Muscle of leg (tissue), 11 donors: ENCODE results near the gene RUNDC3A. TPM values are rescaled to one million over a fixed set of nuclear protein-coding genes. Genes with fewer than 3 reads are reported as not detected.
"Not testable (repeated sequence)": the region's sequence is repeated elsewhere in the genome, so short reads cannot be mapped to it uniquely, and the experiment has no call there.

Experiments used
- DNase-seq: peaks from one replicate; pipeline ENCODE4 v3.0.0; 2013
- H3K27ac ChIP-seq: one replicate; pipeline ENCODE4 v1.5.1; 2013; ENCODE audit warnings: mild to moderate bottlenecking, low read length, control low read depth
- H3K27me3 ChIP-seq: one replicate; pipeline ENCODE4 v1.6.1; 2013; ENCODE audit warnings: low read length; ENCODE audit not compliant: control insufficient read depth, insufficient read depth
- H3K36me3 ChIP-seq: one replicate; pipeline ENCODE4 v1.6.1; 2013; ENCODE audit warnings: low read length; ENCODE audit not compliant: control insufficient read depth, insufficient read depth
- H3K4me1 ChIP-seq: one replicate; pipeline ENCODE4 v1.6.1; 2013; ENCODE audit warnings: low read length; ENCODE audit not compliant: control insufficient read depth, insufficient read depth
- H3K4me3 ChIP-seq: one replicate; pipeline ENCODE4 v1.5.1; 2013; ENCODE audit warnings: low read length, control low read depth
- H3K9me3 ChIP-seq: replicated peaks from 2 replicates; pipeline ENCODE4 v1.6.1; 2013; ENCODE audit warnings: low read depth, low read length; ENCODE audit not compliant: control insufficient read depth
- WGBS: methylation state at CpG from one replicate; pipeline ENCODE4 v1.1.5; 2013; ENCODE audit warnings: missing lambda C conversion rate; ENCODE audit not compliant: insufficient coverage; 5-methylcytosine and 5-hydroxymethylcytosine counted together
- polyA plus RNA-seq, 8 donors: library from polyadenylated mRNA; unstranded; fragments of 120-200 nt; gene quantifications; one replicate each; pipeline versions ENCODE4 v1.2.1 to v1.2.3, GENCODE V29; 2013; ENCODE audit warnings: inconsistent platforms in 1 of 8, low replicate concordance in 1 of 8; ENCODE audit not compliant: insufficient read length in 8 of 8, insufficient read depth in 1 of 8
- total RNA-seq: library from RNA; stranded (reverse); fragments of 120-200 nt; gene quantifications from one replicate; pipeline ENCODE4 v1.2.4, GENCODE V29; 2013

The RUNDC3A gene
- total and polyA plus RNA-seq, 9 donors: 1.4 to 5.2 (median 3.6) TPM

DNA sequence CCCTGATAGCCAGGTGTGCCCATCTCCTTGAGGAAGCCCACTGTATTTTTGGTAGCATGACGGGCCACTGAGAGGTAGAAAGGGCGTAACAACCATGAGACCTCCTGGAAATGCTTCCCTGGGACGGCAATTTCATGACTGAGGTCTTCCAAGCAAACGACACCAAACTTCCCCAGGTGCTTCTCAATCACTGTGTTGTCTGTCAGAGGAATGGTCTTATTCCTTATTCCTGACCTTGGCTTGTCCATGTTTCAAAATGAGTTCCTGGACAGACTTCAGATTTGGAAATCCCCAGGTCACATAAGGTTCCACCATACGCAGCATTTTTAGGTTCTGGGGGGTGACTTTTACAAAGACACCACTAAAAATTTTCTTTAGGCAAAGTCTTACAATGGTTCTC lies 56.6 kb downstream of the RUNDC3A start:
- H3K27ac ChIP-seq, DNase-seq, H3K9me3 ChIP-seq, H3K4me3 ChIP-seq, H3K36me3 ChIP-seq: not testable (repeated sequence)
- H3K27me3 ChIP-seq: peaks cover 25% of the 10 kb centered on the region
- 78% methylated on average over 2 of the region's 5 CpGs for WGBS
- peaks cover 33% of the 10 kb centered on the region for H3K4me1 ChIP-seq

DNA sequence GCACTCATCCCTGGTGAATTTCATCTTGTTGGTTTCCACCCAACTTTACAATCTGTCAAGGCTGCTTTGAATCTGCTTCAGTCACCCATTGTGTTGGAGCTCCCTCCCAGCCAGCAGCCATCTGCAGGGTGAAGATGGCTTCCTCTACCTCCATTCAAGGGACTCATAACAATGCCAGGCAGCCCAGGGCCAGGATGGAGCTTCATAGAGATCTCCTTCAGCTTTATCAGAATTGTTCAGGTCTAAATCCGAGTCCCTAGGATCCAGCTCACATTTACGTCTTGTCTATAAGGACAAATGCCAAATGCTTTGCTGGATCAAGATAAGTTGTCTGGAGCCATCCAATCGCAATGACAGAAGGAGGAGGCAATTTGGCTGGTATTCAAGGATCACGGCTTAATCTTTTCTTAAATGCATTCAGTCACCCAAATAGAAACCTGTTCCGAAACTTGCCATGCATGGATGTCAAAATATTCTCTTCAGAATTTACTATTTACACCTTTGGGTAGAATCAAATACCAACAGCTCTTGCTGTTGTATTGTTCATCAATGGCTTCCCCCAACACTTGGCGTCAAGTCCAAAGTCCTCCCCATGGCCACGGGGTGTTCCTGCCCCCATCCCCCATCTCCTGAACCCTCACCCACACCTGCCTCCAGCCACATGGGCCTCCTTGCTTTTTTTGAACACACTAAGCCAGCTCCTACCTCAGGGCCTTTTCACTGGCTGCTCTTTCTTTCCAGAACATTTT lies 59.0 kb downstream of the RUNDC3A start:
- no peak overlapping the region for H3K4me3 ChIP-seq
- WGBS: 70% methylated on average over 5 of the region's 7 CpGs
- peaks cover 38% of the 10 kb centered on the region for H3K27me3 ChIP-seq
- no peaks in the 10 kb centered on the region for H3K36me3 ChIP-seq
- no peaks in the 10 kb centered on the region for H3K9me3 ChIP-seq
- H3K4me1 ChIP-seq: peaks cover 9% of the 10 kb centered on the region
- DNase-seq: no peak
- H3K27ac ChIP-seq: no peak overlapping the region

Other genes with a start within 250 kb of the RUNDC3A start
- 14.4 TPM for gene LSM12, start 241.9 kb upstream of the RUNDC3A start, total RNA-seq
- 10 to 100 TPM; 23.6 to 32.6 (median 28.0) TPM for gene LSM12, start 241.9 kb upstream of the RUNDC3A start, polyA plus RNA-seq
- gene G6PC3, start 237.9 kb upstream of the RUNDC3A start, total RNA-seq: 16.1 TPM
- 10 to 100 TPM; 33.6 to 43.8 (median 37.9) TPM for gene G6PC3, start 237.9 kb upstream of the RUNDC3A start, polyA plus RNA-seq
- gene HDAC5, start 185.0 kb upstream of the RUNDC3A start, total RNA-seq: 52.2 TPM
- gene HDAC5, start 185.0 kb upstream of the RUNDC3A start, polyA plus RNA-seq: 10 to 100 TPM; 44.4 to 64.4 (median 52.0) TPM
- 1.2 TPM for gene HROB, start 166.7 kb upstream of the RUNDC3A start, total RNA-seq
- 1 to 10 TPM; 2.1 to 3.4 (median 2.5) TPM for gene HROB, start 166.7 kb upstream of the RUNDC3A start, polyA plus RNA-seq
- gene ASB16, start 137.9 kb upstream of the RUNDC3A start, total RNA-seq: 3.3 TPM
- gene ASB16, start 137.9 kb upstream of the RUNDC3A start, polyA plus RNA-seq: 10 to 100 TPM in 6 of 8 donors, 1 to 10 TPM in 2; 7.7 to 17.9 (median 12.3) TPM
- gene TMUB2, start 121.6 kb upstream of the RUNDC3A start, total RNA-seq: 33.6 TPM
- 10 to 100 TPM; 38.2 to 53.2 (median 45.1) TPM for gene TMUB2, start 121.6 kb upstream of the RUNDC3A start, polyA plus RNA-seq
- gene ATXN7L3, start 108.7 kb upstream of the RUNDC3A start, total RNA-seq: 31.8 TPM
- gene ATXN7L3, start 108.7 kb upstream of the RUNDC3A start, polyA plus RNA-seq: 10 to 100 TPM; 46.1 to 58.2 (median 55.5) TPM
- 54.3 TPM for gene UBTF, start 88.9 kb upstream of the RUNDC3A start, total RNA-seq
- gene UBTF, start 88.9 kb upstream of the RUNDC3A start, polyA plus RNA-seq: 10 to 100 TPM; 66.4 to 88.6 (median 76.5) TPM
- gene SLC4A1, start 40.5 kb upstream of the RUNDC3A start, total RNA-seq: 6.2 TPM
- gene SLC4A1, start 40.5 kb upstream of the RUNDC3A start, polyA plus RNA-seq: 10 to 100 TPM in 5 of 8 donors, 1 to 10 TPM in 3; 5.2 to 20.9 (median 12.9) TPM
- gene SLC25A39, start 16.2 kb downstream of the RUNDC3A start, total RNA-seq: 35.9 TPM
- 10 to 100 TPM; 53.5 to 87.7 (median 71.2) TPM for gene SLC25A39, start 16.2 kb downstream of the RUNDC3A start, polyA plus RNA-seq
- 91.2 TPM for gene GRN, start 36.7 kb downstream of the RUNDC3A start, total RNA-seq
- 100 to 1,000 TPM; 190 to 247 (median 220) TPM for gene GRN, start 36.7 kb downstream of the RUNDC3A start, polyA plus RNA-seq
- gene FAM171A2, start 55.3 kb downstream of the RUNDC3A start, total RNA-seq: 52.9 TPM
- 100 to 1,000 TPM in 3 of 8 donors, 10 to 100 TPM in 5; 55.3 to 110 (median 86.5) TPM for gene FAM171A2, start 55.3 kb downstream of the RUNDC3A start, polyA plus RNA-seq
- 2.0 TPM for gene ITGA2B, start 81.0 kb downstream of the RUNDC3A start, total RNA-seq
- gene ITGA2B, start 81.0 kb downstream of the RUNDC3A start, polyA plus RNA-seq: 1 to 10 TPM; 1.7 to 4.1 (median 2.8) TPM
- 24.0 TPM for gene GPATCH8, start 194.8 kb downstream of the RUNDC3A start, total RNA-seq
- 10 to 100 TPM; 24.2 to 35.8 (median 26.8) TPM for gene GPATCH8, start 194.8 kb downstream of the RUNDC3A start, polyA plus RNA-seq
- gene FZD2, start 248.9 kb downstream of the RUNDC3A start, total RNA-seq: 6.8 TPM
- 10 to 100 TPM; 18.0 to 30.4 (median 26.1) TPM for gene FZD2, start 248.9 kb downstream of the RUNDC3A start, polyA plus RNA-seq